ENCODE measurements around the gene OBP2A. TPM values are rescaled to one million over a fixed set of nuclear protein-coding genes. Genes with fewer than 3 reads are reported as not detected.
"Not testable (repeated sequence)": the region's sequence is repeated elsewhere in the genome, so short reads cannot be mapped to it uniquely, and the experiment has no call there.

The OBP2A gene, protein sequence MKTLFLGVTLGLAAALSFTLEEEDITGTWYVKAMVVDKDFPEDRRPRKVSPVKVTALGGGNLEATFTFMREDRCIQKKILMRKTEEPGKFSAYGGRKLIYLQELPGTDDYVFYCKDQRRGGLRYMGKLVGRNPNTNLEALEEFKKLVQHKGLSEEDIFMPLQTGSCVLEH
- not detected for polyA plus RNA-seq (2013, experiment 1 of 2; ENCODE audit: insufficient read length)
- not detected for polyA plus RNA-seq (2013, experiment 2 of 2; ENCODE audit: insufficient read length)

DNA sequence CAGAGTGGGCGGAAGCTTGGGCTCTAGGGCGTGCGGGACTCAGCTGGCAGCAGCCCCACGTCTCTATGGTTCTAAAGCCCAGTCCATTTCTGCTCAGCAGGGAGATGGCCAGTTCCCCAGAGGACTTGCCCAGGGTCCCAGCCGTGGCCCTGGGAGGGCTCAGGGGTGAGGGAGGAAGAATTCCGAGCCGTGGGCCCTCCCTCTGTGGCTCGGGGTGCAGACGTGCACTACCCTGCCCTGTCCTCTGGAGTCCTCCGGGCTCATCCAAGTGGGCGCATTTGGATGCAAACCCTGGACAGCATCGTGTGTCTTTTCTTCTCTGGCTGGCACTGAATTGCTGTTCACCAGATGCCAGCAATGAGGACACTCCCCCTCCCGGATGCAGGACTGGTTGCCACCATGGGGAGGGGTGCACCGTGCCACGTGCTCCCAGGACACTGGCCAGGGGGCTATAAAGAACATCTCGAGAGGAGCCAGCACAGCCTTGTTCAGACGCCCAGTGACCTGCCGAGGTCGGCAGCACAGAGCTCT lies at the start of gene OBP2A:
Gene OBP2A (plus strand): TSS at position 481 of the 531 bp plus-strand sequence. CDS start 55 bp downstream, outside the sequence.
- DNase-seq = not testable (repeated sequence)

DNA sequence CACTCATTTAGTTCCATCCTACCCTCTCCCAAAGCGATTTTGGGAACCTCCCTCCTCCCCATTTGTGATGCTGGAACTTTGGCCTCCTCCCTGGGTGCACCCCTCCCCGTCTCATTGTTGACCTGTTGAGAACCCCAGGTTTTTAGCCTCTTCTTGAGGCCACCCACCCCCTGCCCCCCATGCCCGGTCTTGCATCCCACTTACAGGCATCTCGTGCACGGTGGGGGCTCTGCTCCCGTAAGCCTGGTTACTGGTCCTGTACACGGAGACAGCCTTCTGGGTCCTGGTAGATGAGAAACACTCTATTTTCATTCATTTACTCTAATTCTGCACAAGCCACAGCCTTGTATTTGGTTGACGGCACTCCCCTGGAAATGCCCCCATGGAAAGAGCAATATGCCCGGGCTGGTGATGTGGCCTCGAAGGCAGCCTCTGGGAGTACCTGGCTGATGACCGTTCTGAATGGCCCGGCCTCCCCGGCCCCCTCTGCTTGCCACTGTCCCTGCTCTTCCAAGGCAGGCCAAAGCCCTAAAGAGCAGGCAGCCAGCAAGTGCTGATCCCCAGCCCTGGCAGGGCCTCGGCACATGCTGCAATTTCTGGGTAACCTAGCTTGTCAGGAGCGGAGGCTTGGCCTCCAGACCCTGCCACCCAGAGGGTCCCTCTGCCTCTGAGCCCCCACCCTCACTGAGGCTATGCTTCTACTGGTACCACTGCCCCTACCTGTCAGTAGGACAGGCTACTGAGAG lies 47.4 kb upstream of the OBP2A start:
- no peak for DNase-seq

GRCh38 chr9:135499326-135500070 lies 46.4 kb upstream of the OBP2A start:
- DNase-seq = peak; percentile 88

DNA sequence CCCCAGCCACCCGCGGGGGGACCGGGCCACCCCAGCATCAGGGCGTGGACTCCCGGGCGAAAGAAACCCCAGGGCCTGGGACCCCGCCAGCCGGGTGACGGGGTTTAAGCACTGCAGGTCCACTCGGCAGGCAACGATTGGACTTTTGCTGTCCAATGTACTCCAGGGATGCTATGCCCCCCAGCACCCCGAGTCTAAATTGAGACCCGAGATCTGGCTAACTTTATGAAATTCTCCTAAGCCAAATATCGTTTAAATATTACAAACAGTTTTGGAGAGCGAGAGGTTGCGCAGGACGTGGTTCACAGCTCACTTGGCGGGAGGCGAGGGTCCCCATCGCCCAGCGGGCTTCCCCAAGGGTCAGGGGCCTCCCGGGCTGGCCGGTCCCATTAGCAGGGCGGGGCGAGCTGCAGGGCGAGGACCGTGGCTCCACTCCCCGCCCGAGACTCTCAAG lies 45.8 kb upstream of the OBP2A start:
- DNase-seq = no peak

DNA sequence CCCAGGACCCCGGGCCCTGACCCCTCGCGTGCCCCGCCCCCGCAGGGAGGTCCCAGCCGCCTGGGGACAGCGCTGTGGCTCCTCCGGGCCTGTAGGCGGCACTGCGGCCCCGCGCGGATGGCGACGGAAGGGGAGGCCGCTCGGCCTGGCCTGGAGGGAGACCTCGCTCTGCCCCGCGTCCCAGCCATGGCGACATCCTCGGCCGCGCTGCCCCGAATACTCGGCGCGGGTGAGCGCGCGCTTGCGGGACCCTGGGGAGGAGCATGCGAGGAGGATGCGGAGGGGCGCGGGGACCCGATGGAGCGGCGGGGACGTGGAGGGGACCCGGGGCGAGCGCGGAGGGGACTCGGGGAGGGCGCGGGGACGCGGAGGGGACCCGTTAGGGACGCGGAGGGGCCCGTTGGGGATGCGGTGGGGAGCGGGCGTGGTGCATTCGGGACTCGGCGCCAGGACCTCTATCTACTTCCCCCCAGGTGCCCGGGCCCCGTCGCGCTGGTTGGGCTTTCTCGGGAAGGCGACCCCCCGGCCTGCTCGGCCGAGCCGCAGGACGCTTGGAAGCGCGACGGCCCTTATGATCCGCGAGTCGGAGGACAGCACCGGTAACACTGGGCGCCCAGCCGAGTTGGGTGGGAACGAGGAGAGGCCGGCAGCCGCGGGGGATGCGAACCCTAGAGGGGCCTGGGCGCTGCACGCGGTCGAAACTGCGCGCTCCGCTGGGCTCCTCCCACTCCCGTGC lies 45.2 kb upstream of the OBP2A start, which contains the start of gene MRPS2:
Gene MRPS2 (plus strand): TSS at position 158 of the 736 bp plus-strand sequence. CDS start 29 bp downstream, at position 187.
- DNase-seq = peak; percentile 87

DNA sequence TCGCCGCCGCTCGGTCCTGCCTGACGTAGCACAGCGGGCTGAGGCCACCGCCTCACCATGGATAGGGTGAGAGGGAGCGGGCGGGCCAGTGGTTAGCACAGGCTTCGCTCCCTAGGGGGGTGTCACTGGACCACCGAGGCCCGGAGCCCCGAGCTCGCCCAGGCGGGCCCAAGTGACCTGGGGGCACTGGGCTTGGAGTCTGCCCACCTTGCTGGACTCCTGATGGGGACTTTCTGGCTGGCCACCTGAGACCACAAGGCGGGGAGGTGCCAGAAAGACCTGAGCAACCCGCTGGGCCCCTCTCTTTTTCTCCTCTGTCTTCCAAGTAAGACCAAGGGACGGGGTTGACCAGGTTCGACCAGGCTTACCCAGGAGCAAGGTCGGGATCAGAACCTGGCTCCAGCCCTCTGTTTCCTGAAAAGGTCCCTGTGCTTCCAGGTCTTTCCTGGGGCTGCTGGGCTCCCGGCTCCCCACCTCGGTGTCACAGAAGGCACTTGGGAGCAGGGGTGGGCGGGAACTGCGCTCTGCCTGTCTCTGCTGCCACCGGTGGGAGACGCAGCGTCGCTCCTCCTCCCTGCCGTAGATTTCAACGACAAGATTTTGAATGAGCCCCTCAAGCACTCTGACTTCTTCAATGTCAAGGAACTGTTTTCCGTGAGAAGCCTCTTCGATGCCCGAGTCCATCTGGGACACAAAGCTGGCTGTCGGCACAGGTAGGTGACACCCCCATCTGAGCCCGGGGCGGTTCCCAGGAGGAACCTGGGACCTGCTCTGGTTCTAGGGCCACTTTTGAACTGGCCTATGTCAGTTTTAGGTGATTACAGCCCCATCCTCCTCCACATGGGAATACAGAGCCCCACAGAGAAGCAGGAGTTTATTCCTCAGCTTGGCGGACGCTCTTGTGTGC lies 44.4 kb upstream of the OBP2A start:
- DNase-seq = peak; percentile 54

- DNase-seq = no peak
Measured at GRCh38 chr9:135502168-135502872, 43.6 kb upstream of the OBP2A start.

- DNase-seq = no peak
Measured at GRCh38 chr9:135502873-135503321, 43.0 kb upstream of the OBP2A start.

GRCh38 chr9:135503371-135504261 lies 42.3 kb upstream of the OBP2A start:
- DNase-seq = no peak

GRCh38 chr9:135504262-135505243 lies 41.4 kb upstream of the OBP2A start:
- peak; percentile 54 for DNase-seq

GRCh38 chr9:135505406-135506187 lies 40.3 kb upstream of the OBP2A start:
- DNase-seq = no peak

- no peak for DNase-seq
Measured at GRCh38 chr9:135506327-135507103, 39.4 kb upstream of the OBP2A start.

- no peak for DNase-seq
Measured at GRCh38 chr9:135507104-135508035, 38.6 kb upstream of the OBP2A start.

DNA sequence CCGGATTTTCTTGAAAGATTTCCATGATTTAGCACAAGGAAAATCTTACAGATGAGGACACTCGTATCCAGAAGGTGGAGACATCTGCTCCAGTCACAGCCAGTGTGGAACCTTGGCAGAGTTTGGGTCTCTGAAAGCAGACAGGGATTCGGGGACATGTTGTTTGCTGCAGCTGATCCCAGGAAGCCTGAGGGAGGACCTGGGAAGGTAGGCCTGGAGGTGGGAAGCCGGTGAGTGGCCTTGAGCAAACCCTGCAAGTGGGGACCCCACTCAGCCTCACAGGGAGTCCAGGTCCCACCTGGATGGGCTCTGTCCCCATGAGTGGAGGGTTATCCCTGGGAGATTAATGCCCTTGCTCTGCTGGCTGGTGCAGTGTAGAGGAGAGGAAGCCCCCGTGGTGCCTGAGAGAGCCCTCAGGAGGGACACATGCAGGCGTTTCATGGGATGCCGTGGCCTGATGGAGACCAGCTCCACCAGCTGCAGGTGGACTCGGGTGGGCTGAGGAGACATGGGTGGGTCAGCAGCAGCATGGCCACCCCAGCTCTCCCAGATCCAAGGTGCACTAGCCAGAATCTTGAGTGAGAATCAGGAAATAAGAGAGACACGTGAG lies 37.6 kb upstream of the OBP2A start:
- no peak for DNase-seq

- DNase-seq = no peak
Measured at GRCh38 chr9:135509458-135509857, 36.5 kb upstream of the OBP2A start.
